Mesenchymal stem cell (in vitro differentiated cells and primary cell): ENCODE results near the gene TPO.

Source experiments
- DNase-seq: peaks from one replicate; pipeline ENCODE4 v3.0.0-alpha.2; 2013
- H2AFZ ChIP-seq: one replicate; pipeline ENCODE4 v1.6.1; 2013; ENCODE audit warnings: low read depth, mild to moderate bottlenecking, control low read depth, inconsistent platforms, low read length, moderate library complexity
- H2AK5ac ChIP-seq: 2 replicates; pipeline ENCODE4 v1.6.1; 2013; ENCODE audit warnings: low read length, moderate library complexity, mild to moderate bottlenecking, inconsistent platforms; ENCODE audit not compliant: severe bottlenecking
- H2BK120ac ChIP-seq: one replicate; pipeline ENCODE4 v1.6.1; 2013; ENCODE audit warnings: low read depth, mild to moderate bottlenecking, inconsistent platforms, low read length, moderate library complexity
- H2BK12ac ChIP-seq, 2 experiments: one replicate each; pipeline ENCODE4 v1.6.1; 2013; ENCODE audit warnings: inconsistent platforms in 2 of 2, low read length in 2 of 2, mild to moderate bottlenecking in 2 of 2, moderate library complexity in 2 of 2, control low read depth in 1 of 2
- H2BK15ac ChIP-seq: one replicate; pipeline ENCODE4 v1.6.1; 2013; ENCODE audit warnings: mild to moderate bottlenecking, low read depth, inconsistent platforms; ENCODE audit not compliant: poor library complexity, severe bottlenecking
- H2BK5ac ChIP-seq: 2 replicates; pipeline ENCODE4 v1.6.1; 2013; ENCODE audit warnings: low read depth, mild to moderate bottlenecking, low read length, control low read depth, inconsistent platforms; ENCODE audit not compliant: poor library complexity, severe bottlenecking
- H3K14ac ChIP-seq, 2 experiments: one replicate each; pipeline ENCODE4 v1.6.1; 2013; ENCODE audit warnings: inconsistent platforms in 2 of 2, low read length in 2 of 2, control low read depth in 1 of 2, mild to moderate bottlenecking in 1 of 2, moderate library complexity in 1 of 2
- H3K18ac ChIP-seq, 2 experiments: one replicate each; pipeline ENCODE4 v1.6.1; 2013; ENCODE audit warnings: inconsistent platforms in 2 of 2, low read length in 2 of 2, control low read depth in 1 of 2, low read depth in 1 of 2, mild to moderate bottlenecking in 1 of 2
- H3K23ac ChIP-seq, 2 experiments: one replicate each; pipeline ENCODE4 v1.6.1; 2013; ENCODE audit warnings: inconsistent platforms in 2 of 2, low read length in 2 of 2, mild to moderate bottlenecking in 2 of 2, moderate library complexity in 2 of 2, control low read depth in 1 of 2
- H3K27ac ChIP-seq: 2 replicates; pipeline ENCODE4 v1.5.1; 2013; ENCODE audit warnings: mild to moderate bottlenecking, moderate library complexity, low read length, control low read depth, inconsistent platforms; ENCODE audit not compliant: poor library complexity, severe bottlenecking
- H3K27me3 ChIP-seq, 2 experiments: 2 replicates each; pipeline versions ENCODE4 v1.6.1 to v1.7.0; 2013; ENCODE audit warnings: low read length in 2 of 2, mild to moderate bottlenecking in 2 of 2, moderate library complexity in 2 of 2, control low read depth in 1 of 2, inconsistent platforms in 1 of 2; ENCODE audit not compliant: control insufficient read depth in 1 of 2, insufficient read depth in 1 of 2
- H3K36me3 ChIP-seq, 2 experiments: 2 replicates each; pipeline versions ENCODE4 v1.6.1 to v1.7.0; 2013; ENCODE audit warnings: low read length in 2 of 2, control low read depth in 1 of 2, inconsistent platforms in 1 of 2, low read depth in 1 of 2, mild to moderate bottlenecking in 1 of 2; ENCODE audit not compliant: insufficient read depth in 2 of 2, control insufficient read depth in 1 of 2
- H3K4ac ChIP-seq, 2 experiments: one replicate each; pipeline ENCODE4 v1.6.1; 2013; ENCODE audit warnings: inconsistent platforms in 2 of 2, low read length in 2 of 2, mild to moderate bottlenecking in 2 of 2, moderate library complexity in 2 of 2, control low read depth in 1 of 2, low read depth in 1 of 2
- H3K4me1 ChIP-seq: 2 replicates; pipeline ENCODE4 v1.6.1; 2013; ENCODE audit warnings: low read depth, low read length, control low read depth; ENCODE audit not compliant: control insufficient read depth, insufficient read depth
- H3K4me2 ChIP-seq: 2 replicates; pipeline ENCODE4 v1.6.1; 2013; ENCODE audit warnings: low read length, mild to moderate bottlenecking, inconsistent platforms; ENCODE audit not compliant: poor library complexity, severe bottlenecking
- H3K4me3 ChIP-seq, 2 experiments: 2 replicates each; pipeline versions ENCODE4 v1.5.1 to v1.7.0; 2013; ENCODE audit warnings: low read length in 2 of 2, mild to moderate bottlenecking in 2 of 2, control low read depth in 1 of 2, low read depth in 1 of 2; ENCODE audit not compliant: insufficient read depth in 1 of 2
- H3K79me1 ChIP-seq: replicated peaks from 2 replicates; pipeline ENCODE4 v1.6.1; 2013; ENCODE audit warnings: mild to moderate bottlenecking, control low read depth, low read length, inconsistent platforms; ENCODE audit not compliant: poor library complexity, severe bottlenecking
- H3K9ac ChIP-seq: 2 replicates; pipeline ENCODE4 v1.7.0; 2013; ENCODE audit warnings: mild to moderate bottlenecking, low read length, moderate library complexity
- H3K9me3 ChIP-seq: 2 replicates; pipeline ENCODE4 v1.7.0; 2013; ENCODE audit warnings: mild to moderate bottlenecking, low read length; ENCODE audit not compliant: control insufficient read depth
- H4K8ac ChIP-seq: one replicate; pipeline ENCODE4 v1.6.1; 2013; ENCODE audit warnings: inconsistent platforms, mild to moderate bottlenecking, low read length, moderate library complexity
- H4K91ac ChIP-seq: one replicate; pipeline ENCODE4 v1.6.1; 2013; ENCODE audit warnings: mild to moderate bottlenecking, low read length, inconsistent platforms
- WGBS: methylation state at CpG from one replicate; pipeline ENCODE4 v1.1.7; 2013; ENCODE audit warnings: mixed read lengths; 5-methylcytosine and 5-hydroxymethylcytosine counted together

TPO gene

DNA sequence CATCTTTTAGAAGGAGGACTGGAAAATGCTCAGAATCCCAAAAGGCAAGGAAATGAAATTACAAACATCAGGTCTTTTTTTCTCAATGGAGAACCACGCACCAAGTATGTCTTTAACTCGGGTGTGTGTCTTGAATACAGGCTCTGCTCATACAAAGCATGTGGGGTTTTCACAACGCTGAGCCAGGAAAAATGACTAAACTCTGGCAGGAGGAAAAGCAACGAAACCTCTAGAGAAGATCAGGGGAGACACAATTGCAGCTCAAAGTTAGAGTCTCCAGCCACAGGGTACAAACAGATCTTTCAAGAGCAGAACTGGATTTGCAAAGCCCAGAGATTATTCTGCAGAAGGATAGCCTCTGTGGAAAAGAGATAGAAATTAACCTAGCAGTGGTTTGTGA lies 42.8 kb upstream of the TPO start:
- Histone ChIP-seq H3K27ac (no peak overlapping the region), H2BK15ac (no peak overlapping the region), H3K9me3 (no peaks in the 10 kb centered on the region), H2AFZ (no peak overlapping the region), H2AK5ac (no peak overlapping the region), H2BK120ac (no peak overlapping the region), H4K8ac (no peak overlapping the region), H3K14ac (no peak overlapping the region), H2BK5ac (no peak overlapping the region), H3K23ac (no peak overlapping the region), H2BK12ac (no peak overlapping the region), H3K4ac (no peak overlapping the region), H3K79me1 (no peaks in the 10 kb centered on the region), H3K4me2 (no peak overlapping the region), H4K91ac (no peak overlapping the region), H3K18ac (no peak overlapping the region), H3K9ac (peak overlapping the region; percentile 15), H3K4me3 (no peak overlapping the region), H3K4me1 (no peaks in the 10 kb centered on the region), H3K27me3 (peaks cover 0 to 3% of the 10 kb centered on the region in 2 experiments), H3K36me3 (no peaks in the 10 kb centered on the region)
- 66% methylated on average over 4 of the region's 4 CpGs for WGBS
- no peak for DNase-seq

DNA sequence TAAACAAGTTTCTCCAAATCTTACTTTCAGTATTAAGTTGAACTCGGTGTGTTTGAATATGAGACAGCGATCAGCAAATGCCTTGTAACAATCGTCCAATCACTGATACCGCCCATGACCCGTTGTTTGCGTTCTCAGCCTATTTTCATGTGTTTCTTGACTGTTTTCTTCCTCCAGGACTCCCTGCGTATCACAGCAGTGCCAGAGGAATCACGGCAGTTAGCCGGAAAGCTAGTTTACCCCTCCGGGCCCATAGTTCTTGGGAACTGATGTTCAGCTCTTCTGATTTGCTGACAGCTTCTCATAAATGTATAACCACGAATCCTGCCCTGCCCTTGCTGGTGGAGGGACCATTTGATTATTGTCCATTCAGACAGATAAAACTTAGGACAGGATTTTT lies 42.2 kb upstream of the TPO start:
- H3K4ac ChIP-seq, result no peak overlapping the region
- no peak overlapping the region for H3K27ac ChIP-seq
- WGBS, result 90% methylated on average over 11 of the region's 11 CpGs
- H3K9me3 ChIP-seq, result no peaks in the 10 kb centered on the region
- no peak overlapping the region for H4K91ac ChIP-seq
- H3K4me3 ChIP-seq, result no peak overlapping the region
- H3K9ac ChIP-seq, result peak overlapping the region; percentile 15
- H2AFZ ChIP-seq, result no peak overlapping the region
- peaks cover 0 to 3% of the 10 kb centered on the region in 2 experiments for H3K27me3 ChIP-seq
- H2BK5ac ChIP-seq, result no peak overlapping the region
- H2BK12ac ChIP-seq, result no peak overlapping the region
- no peak overlapping the region for H2AK5ac ChIP-seq
- no peak overlapping the region for H3K4me2 ChIP-seq
- no peak overlapping the region for H4K8ac ChIP-seq
- no peaks in the 10 kb centered on the region for H3K4me1 ChIP-seq
- H2BK120ac ChIP-seq, result no peak overlapping the region
- H3K18ac ChIP-seq, result no peak overlapping the region
- H3K36me3 ChIP-seq, result no peaks in the 10 kb centered on the region
- H3K79me1 ChIP-seq, result no peaks in the 10 kb centered on the region
- H3K23ac ChIP-seq, result no peak overlapping the region
- DNase-seq, result no peak
- no peak overlapping the region for H3K14ac ChIP-seq
- H2BK15ac ChIP-seq, result no peak overlapping the region

DNA sequence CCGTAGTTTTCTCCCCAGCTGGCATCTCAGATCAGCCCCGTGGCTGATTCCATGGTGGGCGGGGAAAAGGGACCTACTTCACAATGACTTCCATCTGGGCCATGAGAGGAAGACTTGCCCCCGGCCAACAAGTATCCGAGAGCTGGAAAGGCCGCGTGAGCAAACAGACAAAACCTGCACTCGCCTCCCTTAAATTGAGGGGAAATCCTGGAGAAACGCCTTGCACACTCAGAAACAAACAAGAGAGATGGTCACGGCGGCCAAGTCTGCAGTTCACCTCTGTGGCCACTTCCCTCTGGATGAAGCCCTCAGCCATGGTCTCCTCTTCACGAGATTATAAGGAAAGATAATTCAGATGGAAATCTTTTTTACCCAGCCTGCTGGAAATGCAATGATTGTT lies 39.4 kb upstream of the TPO start:
- Histone ChIP-seq H3K18ac (no peak overlapping the region), H3K4me2 (no peak overlapping the region), H3K14ac (no peak overlapping the region), H3K27ac (no peak overlapping the region), H3K4ac (no peak overlapping the region), H4K8ac (no peak overlapping the region), H3K9ac (no peak overlapping the region), H4K91ac (no peak overlapping the region), H2BK12ac (no peak overlapping the region), H3K23ac (no peak overlapping the region), H2BK5ac (no peak overlapping the region), H3K79me1 (no peaks in the 10 kb centered on the region), H2AK5ac (no peak overlapping the region), H2AFZ (peak overlapping the region; percentile 24), H3K36me3 (no peaks in the 10 kb centered on the region), H3K4me3 (no peak overlapping the region), H2BK120ac (no peak overlapping the region), H3K27me3 (peaks cover 0 to 3% of the 10 kb centered on the region in 2 experiments), H2BK15ac (no peak overlapping the region), H3K4me1 (no peaks in the 10 kb centered on the region), H3K9me3 (no peaks in the 10 kb centered on the region)
- 79% methylated on average over 12 of the region's 12 CpGs for WGBS
- no peak for DNase-seq

DNA sequence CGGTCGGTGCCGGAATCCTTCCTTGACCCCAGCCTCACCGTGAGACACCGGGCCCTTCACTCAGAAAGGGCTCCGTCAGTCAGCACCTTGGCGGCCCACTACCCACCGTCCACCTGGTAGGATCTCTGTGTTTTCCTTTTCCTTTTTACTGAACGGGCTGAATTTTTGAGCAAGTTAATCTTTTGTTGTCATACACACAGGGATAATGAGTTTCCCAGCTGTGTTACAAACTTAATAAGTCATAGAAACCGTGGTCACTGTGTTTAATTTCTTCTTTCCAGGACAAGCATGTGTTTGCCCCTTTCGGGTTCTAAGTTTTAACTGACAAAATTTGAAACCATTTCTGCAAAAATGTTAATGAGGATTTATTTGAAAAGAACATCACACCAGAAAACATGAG lies 39.0 kb upstream of the TPO start:
- Histone ChIP-seq H2AFZ (no peak overlapping the region), H3K9me3 (no peaks in the 10 kb centered on the region), H2AK5ac (no peak overlapping the region), H3K23ac (no peak overlapping the region), H3K27ac (no peak overlapping the region), H4K8ac (no peak overlapping the region), H4K91ac (no peak overlapping the region), H3K27me3 (peaks cover 0 to 3% of the 10 kb centered on the region in 2 experiments), H3K14ac (no peak overlapping the region), H3K4ac (no peak overlapping the region), H3K36me3 (no peaks in the 10 kb centered on the region), H3K18ac (no peak overlapping the region), H2BK5ac (no peak overlapping the region), H2BK120ac (no peak overlapping the region), H3K4me3 (no peak overlapping the region), H3K4me1 (no peaks in the 10 kb centered on the region), H2BK15ac (no peak overlapping the region), H3K4me2 (no peak overlapping the region), H3K9ac (no peak overlapping the region), H3K79me1 (no peaks in the 10 kb centered on the region), H2BK12ac (no peak overlapping the region)
- WGBS, result 89% methylated on average over 9 of the region's 11 CpGs
- no peak for DNase-seq
